K562 (cell line): Measurements from ENCODE around the gene PSME1. TPM values are rescaled to one million over a fixed set of nuclear protein-coding genes. Genes with fewer than 3 reads are reported as not detected.

ENCODE experiments used
- ATAC-seq: fragments of 200-7000 bp; cut with Tn5 transposase; 3 replicates; pipeline ENCODE4 v1.9.1; 2020; ENCODE audit warnings: moderate library complexity
- BruUV-seq: library from RNA; stranded (reverse); fragments of 400-500 nt; replicated peaks from 2 replicates; lab custom pipeline; 2021; lab: Mats Ljungman, UMichigan
- CTCF ChIA-PET: fragments of 300-600 bp; formaldehyde crosslinking; extraction: SDS; loops from one replicate; lab custom pipeline; 2021; ENCODE audit warnings: low intra/inter-chr PET ratio; lab: Yijun Ruan, JAX
- POLR2A ChIA-PET: fragments of 300-600, 350-650 bp; sonication (Branson Sonifier 250); formaldehyde crosslinking; extraction: SDS; loops from one replicate; lab custom pipeline; 2021; ENCODE audit warnings: antibody characterized with exemption, inconsistent platforms; lab: Yijun Ruan, JAX
- DNase-seq, 4 experiments: peaks; one replicate each; pipeline versions ENCODE4 v3.0.0 to v3.0.0-alpha.2; 2011 to 2018; ENCODE audit warnings: low spot score in 3 of 4, mixed read lengths in 3 of 4; ENCODE audit errors: extremely low read depth in 1 of 4
- FAIRE-seq: peaks from 2 replicates; lab custom pipeline; 2011; peaks lifted over from hg19 to GRCh38; lab: Jason Lieb, UNC
- H2AFZ ChIP-seq: 2 replicates; pipeline ENCODE4 v1.6.0; 2011; ENCODE audit warnings: low read depth, low read length, control low read depth, inconsistent platforms
- H3K27ac ChIP-seq: fragments of 200-600 bp; 3 replicates; pipeline ENCODE4 v1.8.0; 2011; ENCODE audit warnings: low read depth, mild to moderate bottlenecking, control low read depth, inconsistent platforms, low read length, moderate library complexity, mixed read lengths; ENCODE audit errors: extremely low read depth
- H3K27me3 ChIP-seq, 2 experiments: fragments of 300-600 bp in 1 of 2; 2 replicates in 1 of 2; 3 replicates in 1 of 2; pipeline versions ENCODE4 v1.6.0 to v1.8.0; 2011; ENCODE audit warnings: inconsistent platforms in 2 of 2, low read length in 2 of 2, mild to moderate bottlenecking in 1 of 2, mixed read lengths in 1 of 2, moderate library complexity in 1 of 2; ENCODE audit not compliant: control insufficient read depth in 2 of 2, insufficient read depth in 2 of 2
- H3K36me3 ChIP-seq: fragments of 300-600 bp; 3 replicates; pipeline ENCODE4 v1.8.0; 2011; ENCODE audit warnings: mild to moderate bottlenecking, low read length, inconsistent platforms; ENCODE audit not compliant: control insufficient read depth, insufficient read depth
- H3K4me1 ChIP-seq, 2 experiments: fragments of 200-600 bp in 1 of 2; replicated peaks in 1 of 2; 2 replicates in 1 of 2; 3 replicates in 1 of 2; pipeline versions ENCODE4 v1.5.1 to v1.8.0; 2011; ENCODE audit warnings: inconsistent platforms in 2 of 2, low read length in 2 of 2, mild to moderate bottlenecking in 1 of 2, mixed read lengths in 1 of 2, moderate library complexity in 1 of 2; ENCODE audit not compliant: control insufficient read depth in 2 of 2, insufficient read depth in 2 of 2
- H3K4me2 ChIP-seq: 2 replicates; pipeline ENCODE4 v1.6.1; 2011; ENCODE audit warnings: low read length, control low read depth, inconsistent platforms, mixed read lengths; ENCODE audit not compliant: insufficient read depth
- H3K4me3 ChIP-seq: fragments of 200-600 bp; sonication (generic), shearing (Covaris generic); 2 replicates; pipeline ENCODE4 v1.5.1; 2016; ENCODE audit warnings: control low read depth, inconsistent platforms
- H3K79me2 ChIP-seq: fragments of 200-600 bp; 3 replicates; pipeline ENCODE4 v1.8.0; 2011; ENCODE audit warnings: low read length, inconsistent platforms; ENCODE audit not compliant: control insufficient read depth, insufficient read depth
- H3K9ac ChIP-seq, 2 experiments: 2 replicates each; pipeline versions ENCODE4 v1.6.0 to v1.6.1; 2011; ENCODE audit warnings: low read depth in 2 of 2, low read length in 2 of 2, control low read depth in 1 of 2, inconsistent platforms in 1 of 2, mild to moderate bottlenecking in 1 of 2, mixed read lengths in 1 of 2; ENCODE audit not compliant: insufficient read depth in 1 of 2
- H3K9me1 ChIP-seq: one replicate; pipeline ENCODE4 v1.6.0; 2011; ENCODE audit warnings: inconsistent platforms, mild to moderate bottlenecking, low read length, moderate library complexity; ENCODE audit not compliant: control insufficient read depth, insufficient read depth
- H3K9me3 ChIP-seq: replicated peaks from 2 replicates; pipeline ENCODE4 v1.5.1; 2011; ENCODE audit warnings: low read depth, low read length, inconsistent platforms; ENCODE audit not compliant: control insufficient read depth, insufficient read depth
- H4K20me1 ChIP-seq: replicated peaks from 2 replicates; pipeline ENCODE4 v1.6.1; 2011; ENCODE audit warnings: low read length, inconsistent platforms, mixed read lengths; ENCODE audit not compliant: control insufficient read depth, insufficient read depth
- ARID4B ChIP-seq: sonication (generic); formaldehyde crosslinking; IDR thresholded peaks from 2 replicates; pipeline ENCODE4 v1.8.0; 2022; ENCODE audit warnings: mild to moderate bottlenecking, missing genetic modification reagents
- FOXK2 ChIP-seq, 2 experiments: fragments of 450-650 bp; IDR thresholded peaks in 1 of 2; conservative IDR thresholded peaks in 1 of 2; 2 replicates each; pipeline ENCODE4 v1.6.1; 2016; ENCODE audit warnings: low read depth in 2 of 2, mild to moderate bottlenecking in 1 of 2
- KDM1A ChIP-seq, 2 experiments: fragments of 450-650 bp; IDR thresholded peaks; 2 replicates each; pipeline ENCODE4 v1.6.1; 2016; ENCODE audit warnings: mild to moderate bottlenecking in 2 of 2
- MIER1 ChIP-seq: fragments of 450-650 bp; IDR thresholded peaks from 2 replicates; pipeline ENCODE4 v1.6.1; 2016; ENCODE audit warnings: antibody characterized with exemption, mild to moderate bottlenecking, low read depth
- PHTF2 ChIP-seq: fragments of 250-450 bp; sonication (Bioruptor Pico); IDR thresholded peaks from 2 replicates; pipeline ENCODE4 v1.5.0; 2021; ENCODE audit warnings: mild to moderate bottlenecking
- SREBF1 ChIP-seq: fragments of 150-350 bp; IDR thresholded peaks from 2 replicates; pipeline ENCODE4 v1.6.1; 2014; ENCODE audit warnings: antibody characterized with exemption, low read depth, low read length, borderline replicate concordance
- ZNF133 ChIP-seq: fragments of 250-450 bp; sonication (Bioruptor Pico); IDR thresholded peaks from 2 replicates; pipeline ENCODE4 v1.4.0; 2020; ENCODE audit warnings: mild to moderate bottlenecking
- WGBS: fragments of 100-300 bp; shearing (Covaris generic); methylation state at CpG from one replicate; pipeline ENCODE4 v1.1.6; 2016; ENCODE audit warnings: low coverage, mixed read lengths; ENCODE audit not compliant: insufficient coverage; ENCODE audit errors: missing lambda C conversion rate; 5-methylcytosine and 5-hydroxymethylcytosine counted together
- in situ Hi-C: fragments of 300-500 bp; cut with MboI; formaldehyde crosslinking; loops from 4 replicates; pipeline ENCODE4 v1.15.0; 2018; ENCODE audit warnings: inconsistent platforms, mixed read lengths
- intact Hi-C: fragments of 100-400 bp; cut with micrococcal nuclease; formaldehyde crosslinking; loops from 2 replicates; pipeline ENCODE4 v1.14.2; 2022
- polyA plus RNA-seq, 8 experiments: library from polyadenylated mRNA; depleted of rRNA in 4 of 8; stranded (reverse) in 5 of 8; unstranded in 3 of 8; fragments of >200 nt; fragmentation: Nextera tagmentation in 2 of 8; fragmentation: Illumina TruSeq in 1 of 8; extraction: Ambion mirVana in 2 of 8; extraction: Trizol in 1 of 8; gene quantifications; 2 replicates each; pipeline versions ENCODE4 v1.2.1 to v1.2.3, GENCODE V29; 2011 to 2014; ENCODE audit warnings: inconsistent platforms in 1 of 8, missing spikeins in 1 of 8
- total RNA-seq, 7 experiments: library from RNA; depleted of rRNA in 6 of 7; stranded (reverse); fragments of >200 nt in 6 of 7; fragmentation: Illumina TruSeq in 2 of 7; extraction: Trizol in 2 of 7; gene quantifications; 2 replicates each; pipeline versions ENCODE4 v1.2.1 to v1.2.3, GENCODE V29; 2011 to 2021; ENCODE audit warnings: low replicate concordance in 1 of 7

The PSME1 gene
- total and polyA plus RNA-seq, 9 of the 15 experiments (the other 6 are each of a cell fraction or from before 2014, with no cell fraction given): 20.3 to 180 (median 67.5) TPM

DNA sequence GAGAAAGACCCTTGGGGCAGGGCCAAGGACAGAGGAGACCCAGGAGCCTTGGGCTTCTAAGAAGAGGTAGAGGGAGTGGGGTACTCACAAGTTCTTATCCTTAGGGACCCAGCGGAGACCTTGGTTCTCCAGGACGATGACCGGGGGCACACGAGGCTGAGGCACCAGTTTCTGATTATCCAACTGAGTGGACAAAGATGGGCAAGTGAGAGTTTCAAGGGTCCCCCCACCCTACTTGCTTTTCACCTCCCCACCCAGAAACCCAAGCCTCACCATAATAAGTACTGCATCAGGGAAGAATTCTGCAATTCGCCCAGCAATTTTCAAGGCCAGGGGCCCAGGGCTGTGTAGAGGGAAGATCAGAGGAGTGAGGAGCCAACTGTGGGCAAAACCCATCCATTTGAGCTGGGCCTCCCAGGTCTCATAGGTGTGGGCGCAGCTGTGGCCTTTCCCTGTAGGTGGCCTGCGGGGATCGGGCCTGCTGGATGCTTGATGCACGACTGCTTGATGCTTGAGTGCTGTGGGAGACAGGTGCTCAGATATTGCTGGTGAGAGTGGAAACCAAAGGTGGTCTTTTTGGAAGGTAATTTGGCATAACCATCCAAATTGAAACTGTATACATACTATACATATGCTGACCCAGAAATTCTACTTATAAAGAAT is 3.4 kb downstream of the PSME1 start:
- intact Hi-C loops (no loop called here), in situ Hi-C loops (no loop called here)
- Histone ChIP-seq H3K9me1 (no peaks in the 10 kb centered on the region), H3K4me2 (no peak overlapping the region), H3K36me3 (peaks cover 42% of the 10 kb centered on the region), H2AFZ (no peak overlapping the region), H3K4me3 (no peak overlapping the region), H3K79me2 (peaks cover 25% of the 10 kb centered on the region), H4K20me1 (no peaks in the 10 kb centered on the region; the same call in 1 of the 2 replicates), H3K27me3 (no peaks in the 10 kb centered on the region), H3K9me3 (no peaks in the 10 kb centered on the region), H3K9ac (no peak overlapping the region), H3K27ac (no peak overlapping the region), H3K4me1 (peaks cover 23 to 41% of the 10 kb centered on the region in 2 experiments; a peak in 4 of 5 replicates)
- no peak for FAIRE-seq
- ChIA-PET POLR2A (interaction anchor here (1.1 to 1.5 kb wide), 2 partner anchors 46 to 1045 kb away, joined by 3 to 4 read pairs; partner anchors contain the start of gene PCK2), CTCF (no interaction called here)
- no peak for ATAC-seq
- DNase-seq: no peak
- 73% methylated on average over 8 of the region's 9 CpGs for WGBS
- no TSS peak for BruUV-seq
- TF ChIP-seq MIER1 (peak; percentile 62), ARID4B (CRISPR knock-in tag) (no peak), FOXK2 (conservative IDR thresholded peaks at IDR 0.05 in 1 of 2, IDR thresholded peaks at IDR 0.05 in 1 of 2; ENCODE audit: low read depth in 2 of 2) (no peak), ZNF133 (CRISPR knock-in tag) (no peak), PHTF2 (CRISPR knock-in tag) (no peak), KDM1A (IDR thresholded peaks at IDR 0.05) (no peak), SREBF1 (no peak)
